ENCODE results near the gene U2SURP.

DNA sequence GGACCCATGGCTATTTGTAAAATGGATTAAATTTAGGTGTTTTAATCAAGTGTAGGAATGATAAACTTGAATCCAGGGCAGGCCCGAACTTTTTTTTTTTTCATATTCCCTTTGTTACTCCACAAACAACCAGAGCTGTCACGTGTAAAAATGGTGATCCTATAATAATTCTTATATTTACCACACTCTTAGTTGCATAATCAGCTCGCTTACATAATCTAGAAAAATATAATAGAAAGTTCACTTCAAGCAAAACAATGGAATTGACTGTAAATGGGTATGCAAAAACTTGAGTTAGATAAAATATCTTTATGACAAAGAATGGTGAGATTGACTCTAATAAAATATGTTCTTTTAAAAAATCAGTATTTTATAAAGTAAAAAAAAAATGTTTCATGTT is 35.8 kb upstream of the U2SURP start:
- TF ChIP-seq, protein P1, sequence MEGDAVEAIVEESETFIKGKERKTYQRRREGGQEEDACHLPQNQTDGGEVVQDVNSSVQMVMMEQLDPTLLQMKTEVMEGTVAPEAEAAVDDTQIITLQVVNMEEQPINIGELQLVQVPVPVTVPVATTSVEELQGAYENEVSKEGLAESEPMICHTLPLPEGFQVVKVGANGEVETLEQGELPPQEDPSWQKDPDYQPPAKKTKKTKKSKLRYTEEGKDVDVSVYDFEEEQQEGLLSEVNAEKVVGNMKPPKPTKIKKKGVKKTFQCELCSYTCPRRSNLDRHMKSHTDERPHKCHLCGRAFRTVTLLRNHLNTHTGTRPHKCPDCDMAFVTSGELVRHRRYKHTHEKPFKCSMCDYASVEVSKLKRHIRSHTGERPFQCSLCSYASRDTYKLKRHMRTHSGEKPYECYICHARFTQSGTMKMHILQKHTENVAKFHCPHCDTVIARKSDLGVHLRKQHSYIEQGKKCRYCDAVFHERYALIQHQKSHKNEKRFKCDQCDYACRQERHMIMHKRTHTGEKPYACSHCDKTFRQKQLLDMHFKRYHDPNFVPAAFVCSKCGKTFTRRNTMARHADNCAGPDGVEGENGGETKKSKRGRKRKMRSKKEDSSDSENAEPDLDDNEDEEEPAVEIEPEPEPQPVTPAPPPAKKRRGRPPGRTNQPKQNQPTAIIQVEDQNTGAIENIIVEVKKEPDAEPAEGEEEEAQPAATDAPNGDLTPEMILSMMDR (IDR thresholded peaks at IDR 0.05), result no peak
- TF ChIP-seq POLR2A (IDR thresholded peaks at IDR 0.05), result no peak

Measured in right lobe of liver (tissue), 4 donors.